GM06990 (cell line): ENCODE results near the gene GNRH2.

Experiments
- DNase-seq: peaks from one replicate; pipeline ENCODE4 v3.0.0-alpha.2; 2011; ENCODE audit not compliant: insufficient read length; ENCODE audit errors: extremely low read depth
- H3K27me3 ChIP-seq: replicated peaks from 2 replicates; pipeline ENCODE4 v1.6.0; 2011; ENCODE audit warnings: low read length; ENCODE audit not compliant: control insufficient read depth, insufficient read depth
- H3K36me3 ChIP-seq: 2 replicates; pipeline ENCODE4 v1.5.1; 2011; ENCODE audit warnings: low read length; ENCODE audit not compliant: control insufficient read depth, insufficient read depth
- H3K4me3 ChIP-seq: replicated peaks from 2 replicates; pipeline ENCODE4 v1.5.1; 2011; ENCODE audit warnings: low read depth, mild to moderate bottlenecking, control low read depth, low read length
- TF ChIP-seq, protein P1 (sequence below): IDR thresholded peaks from 2 replicates; pipeline ENCODE4 v1.5.1; 2011; ENCODE audit warnings: low read length, control low read depth, mild to moderate bottlenecking, inconsistent platforms; ENCODE audit not compliant: insufficient read depth, poor library complexity, severe bottlenecking

Gene GNRH2

GRCh38 chr20:3094848-3095629 is 51.6 kb downstream of the GNRH2 start:
- Histone ChIP-seq H3K36me3 (no peaks in the 10 kb centered on the region), H3K27me3 (no peaks in the 10 kb centered on the region; the same call in 1 of the 2 replicates), H3K4me3 (no peak overlapping the region)
- TF ChIP-seq, protein P1, sequence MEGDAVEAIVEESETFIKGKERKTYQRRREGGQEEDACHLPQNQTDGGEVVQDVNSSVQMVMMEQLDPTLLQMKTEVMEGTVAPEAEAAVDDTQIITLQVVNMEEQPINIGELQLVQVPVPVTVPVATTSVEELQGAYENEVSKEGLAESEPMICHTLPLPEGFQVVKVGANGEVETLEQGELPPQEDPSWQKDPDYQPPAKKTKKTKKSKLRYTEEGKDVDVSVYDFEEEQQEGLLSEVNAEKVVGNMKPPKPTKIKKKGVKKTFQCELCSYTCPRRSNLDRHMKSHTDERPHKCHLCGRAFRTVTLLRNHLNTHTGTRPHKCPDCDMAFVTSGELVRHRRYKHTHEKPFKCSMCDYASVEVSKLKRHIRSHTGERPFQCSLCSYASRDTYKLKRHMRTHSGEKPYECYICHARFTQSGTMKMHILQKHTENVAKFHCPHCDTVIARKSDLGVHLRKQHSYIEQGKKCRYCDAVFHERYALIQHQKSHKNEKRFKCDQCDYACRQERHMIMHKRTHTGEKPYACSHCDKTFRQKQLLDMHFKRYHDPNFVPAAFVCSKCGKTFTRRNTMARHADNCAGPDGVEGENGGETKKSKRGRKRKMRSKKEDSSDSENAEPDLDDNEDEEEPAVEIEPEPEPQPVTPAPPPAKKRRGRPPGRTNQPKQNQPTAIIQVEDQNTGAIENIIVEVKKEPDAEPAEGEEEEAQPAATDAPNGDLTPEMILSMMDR: no peak
- DNase-seq: no peak
